Lower leg skin (tissue), 4 donors: ENCODE results near the gene TFCP2. TPM values are rescaled to one million over a fixed set of nuclear protein-coding genes. Genes with fewer than 3 reads are reported as not detected.

Source experiments
- DNase-seq, 2 donors: peaks; one replicate each; pipeline ENCODE4 v3.0.0-alpha.2; 2019; ENCODE audit warnings: low spot score in 2 of 2
- H3K4me3 ChIP-seq: fragments of 200-600 bp; sonication (generic); 2 replicates; pipeline ENCODE4 v1.5.1; 2017; ENCODE audit warnings: mild to moderate bottlenecking, low read depth; ENCODE audit not compliant: poor library complexity, severe bottlenecking
- POLR2A ChIP-seq, 2 donors: fragments of 450-650 bp; IDR thresholded peaks; one replicate each; pipeline ENCODE4 v1.6.1; 2016 to 2017; ENCODE audit warnings: antibody characterized with exemption in 2 of 2, mild to moderate bottlenecking in 1 of 2, moderate library complexity in 1 of 2
- WGBS, 2 donors: methylation state at CpG; one replicate each; pipeline ENCODE4 v1.1.5; 2018; 5-methylcytosine and 5-hydroxymethylcytosine counted together
- intact Hi-C: fragments of 100-400 bp; cut with DNase I; formaldehyde crosslinking; loops from one replicate; pipeline ENCODE4 v1.15.0; 2023; ENCODE audit warnings: low total_unique reads
- total RNA-seq, 4 donors: library from RNA; depleted of rRNA; stranded (reverse); fragments of >200 nt; gene quantifications; one replicate each; pipeline ENCODE4 v1.1.0, GENCODE V29; 2016
- TF ChIP-seq, protein P1 (sequence below), 3 donors: fragments of 450-650 bp; IDR thresholded peaks; one replicate each; pipeline ENCODE4 v1.5.1; 2016; ENCODE audit warnings: antibody characterized with exemption in 3 of 3, mild to moderate bottlenecking in 3 of 3, moderate library complexity in 2 of 3

Gene TFCP2
- total RNA-seq, 4 donors from 2014 or later = 14.9 to 17.7 (median 17.1) TPM

DNA sequence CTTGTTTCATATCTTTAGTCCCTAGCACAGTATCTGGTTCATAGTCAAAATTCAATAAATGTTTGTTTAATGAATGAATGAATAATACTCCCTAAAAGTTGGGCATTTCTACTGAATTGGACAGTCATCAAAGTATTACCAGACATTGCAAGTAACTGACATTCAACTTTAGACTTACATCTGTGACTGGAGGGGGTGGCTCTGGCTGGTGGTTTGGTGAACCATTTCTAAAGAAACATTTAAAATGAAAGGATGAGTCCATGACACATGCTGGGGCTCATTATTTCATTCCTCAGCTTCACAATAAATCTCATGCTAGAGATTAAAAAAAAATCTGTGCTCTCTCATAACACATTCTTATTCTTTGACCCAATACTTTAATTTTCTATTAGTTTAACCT, 69.0 kb downstream of the TFCP2 start:
- no peak overlapping the region for H3K4me3 ChIP-seq
- no peak for TF ChIP-seq POLR2A (IDR thresholded peaks at IDR 0.05)
- TF ChIP-seq, protein P1, sequence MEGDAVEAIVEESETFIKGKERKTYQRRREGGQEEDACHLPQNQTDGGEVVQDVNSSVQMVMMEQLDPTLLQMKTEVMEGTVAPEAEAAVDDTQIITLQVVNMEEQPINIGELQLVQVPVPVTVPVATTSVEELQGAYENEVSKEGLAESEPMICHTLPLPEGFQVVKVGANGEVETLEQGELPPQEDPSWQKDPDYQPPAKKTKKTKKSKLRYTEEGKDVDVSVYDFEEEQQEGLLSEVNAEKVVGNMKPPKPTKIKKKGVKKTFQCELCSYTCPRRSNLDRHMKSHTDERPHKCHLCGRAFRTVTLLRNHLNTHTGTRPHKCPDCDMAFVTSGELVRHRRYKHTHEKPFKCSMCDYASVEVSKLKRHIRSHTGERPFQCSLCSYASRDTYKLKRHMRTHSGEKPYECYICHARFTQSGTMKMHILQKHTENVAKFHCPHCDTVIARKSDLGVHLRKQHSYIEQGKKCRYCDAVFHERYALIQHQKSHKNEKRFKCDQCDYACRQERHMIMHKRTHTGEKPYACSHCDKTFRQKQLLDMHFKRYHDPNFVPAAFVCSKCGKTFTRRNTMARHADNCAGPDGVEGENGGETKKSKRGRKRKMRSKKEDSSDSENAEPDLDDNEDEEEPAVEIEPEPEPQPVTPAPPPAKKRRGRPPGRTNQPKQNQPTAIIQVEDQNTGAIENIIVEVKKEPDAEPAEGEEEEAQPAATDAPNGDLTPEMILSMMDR (IDR thresholded peaks at IDR 0.05) = no peak
- no peak for DNase-seq
- intact Hi-C loops = no loop called here

DNA sequence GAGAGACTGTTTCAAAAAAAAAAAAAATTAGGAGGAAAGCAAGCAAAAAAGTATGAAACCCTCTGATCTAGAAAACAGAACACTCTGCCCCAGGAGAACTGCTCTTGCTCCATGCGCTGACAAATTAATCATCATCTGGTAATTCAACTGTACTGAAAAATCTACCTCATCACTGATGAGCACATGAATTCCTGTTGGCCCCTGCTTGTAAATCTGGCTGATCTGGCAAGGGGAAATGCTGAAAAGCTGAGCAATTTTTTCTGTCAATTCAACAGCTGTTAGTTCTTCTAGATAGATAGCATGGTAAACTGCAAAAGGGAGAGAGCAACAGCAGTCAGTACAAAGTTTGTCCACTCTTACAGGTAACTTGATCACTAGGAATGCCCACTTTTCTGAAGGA, 74.3 kb downstream of the TFCP2 start:
- DNase-seq = no peak
- TF ChIP-seq POLR2A (IDR thresholded peaks at IDR 0.05) = no peak
- TF ChIP-seq, protein P1 (IDR thresholded peaks at IDR 0.05) = no peak

DNA sequence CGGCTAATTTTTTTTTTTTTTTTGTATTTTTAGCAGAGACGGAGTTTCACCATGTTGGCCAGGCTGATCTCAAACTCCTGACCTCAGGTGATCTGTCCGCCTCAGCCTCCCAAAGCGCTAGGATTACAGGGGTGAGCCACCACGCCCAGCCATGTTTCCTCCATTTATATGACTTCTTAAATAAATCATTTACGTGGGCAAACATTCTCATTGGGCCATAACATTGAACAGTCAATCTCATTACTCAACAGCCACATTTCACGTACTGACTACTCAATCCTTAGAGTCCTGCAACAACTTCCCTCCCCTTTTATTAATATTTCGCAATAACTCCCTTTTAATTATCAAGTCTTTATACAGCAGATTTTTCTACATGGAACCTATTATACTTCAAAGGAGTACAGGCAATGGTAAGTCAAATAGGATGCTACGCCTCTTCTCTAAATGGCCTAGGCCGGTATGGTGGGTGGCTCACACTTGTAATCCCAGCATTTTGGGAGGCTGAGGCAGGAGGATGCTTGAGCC, 82.2 kb downstream of the TFCP2 start:
- TF ChIP-seq POLR2A (IDR thresholded peaks at IDR 0.05) = no peak
- TF ChIP-seq, protein P1 (IDR thresholded peaks at IDR 0.05) = no peak
- intact Hi-C loops = no loop called here
- 95 to 97% methylated on average over 10 of the region's 10 CpGs for WGBS, 2 donors
- no peak for DNase-seq
- no peak overlapping the region for H3K4me3 ChIP-seq

More for the DNA sequence above, 74.3 kb downstream of the TFCP2 start:
- no peak overlapping the region for H3K4me3 ChIP-seq
- intact Hi-C loops = no loop called here
- 0 to 97% methylated on average over 1 of the region's 1 CpG for WGBS, 2 donors

DNA sequence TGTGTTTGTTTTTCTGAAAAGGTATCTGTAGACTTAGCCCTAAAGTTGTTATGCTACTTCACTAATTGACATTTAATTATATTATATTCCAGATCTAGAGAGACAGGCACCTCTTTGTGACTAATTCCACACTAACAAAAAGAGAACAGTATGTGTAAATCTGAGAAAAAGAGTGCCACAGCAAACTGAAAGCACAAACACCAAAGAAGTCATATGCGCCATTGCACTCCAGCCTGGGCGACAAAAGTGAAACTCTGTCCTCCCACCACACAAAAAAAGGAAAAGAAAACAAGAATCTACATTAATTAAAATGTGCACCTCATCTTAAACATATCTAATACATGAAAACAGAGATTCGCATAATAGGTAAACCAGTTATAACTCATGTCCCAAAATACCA, 85.1 kb downstream of the TFCP2 start:
- intact Hi-C loops = no loop called here
- WGBS, 2 donors = 94 to 96% methylated on average over 3 of the region's 3 CpGs
- DNase-seq = no peak
- TF ChIP-seq, protein P1 (IDR thresholded peaks at IDR 0.05) = no peak
- TF ChIP-seq POLR2A (IDR thresholded peaks at IDR 0.05) = no peak
- H3K4me3 ChIP-seq = no peak overlapping the region

DNA sequence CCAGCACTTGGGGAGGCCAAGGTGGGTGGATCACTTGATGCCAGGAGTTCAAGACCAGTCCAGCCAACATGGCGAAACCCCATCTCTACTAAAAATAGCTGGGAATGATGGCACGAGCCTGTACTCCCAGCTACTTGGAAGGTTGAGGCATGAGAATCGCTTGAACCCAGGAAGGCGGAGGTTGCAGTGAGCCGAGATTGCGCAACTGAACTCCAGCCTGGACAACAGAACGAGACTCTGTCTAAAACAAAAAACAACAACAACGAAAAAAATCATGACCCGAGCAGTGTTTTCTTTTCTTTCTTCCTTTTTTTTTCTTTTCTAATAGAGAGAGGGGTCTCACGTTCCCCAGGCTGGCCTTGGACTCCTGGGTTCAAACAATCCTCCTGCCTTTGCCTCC, 86.0 kb downstream of the TFCP2 start:
- TF ChIP-seq, protein P1 (IDR thresholded peaks at IDR 0.05) = no peak
- no peak for TF ChIP-seq POLR2A (IDR thresholded peaks at IDR 0.05)
- H3K4me3 ChIP-seq = no peak overlapping the region
- WGBS, 2 donors = 92% methylated on average over 10 of the region's 10 CpGs
- intact Hi-C loops = no loop called here
- no peak for DNase-seq

DNA sequence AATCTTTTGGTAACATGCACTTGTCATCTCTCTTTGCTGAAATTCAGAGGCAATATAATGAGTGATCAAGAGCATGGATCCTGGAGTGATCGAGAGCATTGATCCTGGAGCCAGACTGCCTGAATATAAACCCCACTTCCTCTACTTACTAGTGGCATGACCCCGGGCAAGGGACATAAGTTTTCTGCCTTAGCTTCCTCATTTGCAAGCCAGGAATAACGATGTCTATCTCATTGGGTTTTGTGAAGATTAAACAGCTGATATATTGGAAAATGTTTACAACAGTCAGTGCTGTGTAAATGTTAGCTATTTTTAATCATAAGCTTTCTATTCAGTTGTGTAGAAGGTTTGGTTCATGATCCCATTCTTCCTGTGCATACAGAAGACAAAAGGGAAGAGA, 87.2 kb downstream of the TFCP2 start:
- 71 to 82% methylated on average over 3 of the region's 3 CpGs for WGBS, 2 donors
- DNase-seq = no peak
- no peak overlapping the region for H3K4me3 ChIP-seq
- intact Hi-C loops = no loop called here
- no peak for TF ChIP-seq POLR2A (IDR thresholded peaks at IDR 0.05)
- TF ChIP-seq, protein P1 (IDR thresholded peaks at IDR 0.05) = no peak
